Mononuclear cell (primary cell): ENCODE results near the gene VIPR2. TPM values are rescaled to one million over a fixed set of nuclear protein-coding genes. Genes with fewer than 3 reads are reported as not detected.

Source experiments
- H3K27me3 ChIP-seq: 2 replicates; pipeline ENCODE4 v1.6.0; 2011; ENCODE audit warnings: low read length, control low read depth; ENCODE audit not compliant: insufficient read depth
- H3K4me1 ChIP-seq: 2 replicates; pipeline ENCODE4 v1.5.1; 2011; ENCODE audit warnings: mild to moderate bottlenecking, low read length, control low read depth; ENCODE audit not compliant: insufficient read depth
- H3K4me3 ChIP-seq: 2 replicates; pipeline ENCODE4 v1.5.1; 2011; ENCODE audit warnings: mild to moderate bottlenecking, low read length, moderate library complexity
- H3K9me3 ChIP-seq: 2 replicates; pipeline ENCODE4 v1.5.1; 2011; ENCODE audit warnings: low read depth, mild to moderate bottlenecking, control low read depth, low read length
- total RNA-seq: library from RNA; depleted of rRNA; stranded (reverse); fragments of >200 nt; gene quantifications from one replicate; pipeline ENCODE4 v1.2.3, GENCODE V29; 2012

The VIPR2 gene
- total RNA-seq, 1 donor: 0.31 TPM

- Histone ChIP-seq H3K9me3 (no peaks in the 10 kb centered on the region), H3K4me1 (no peaks in the 10 kb centered on the region), H3K27me3 (no peaks in the 10 kb centered on the region), H3K4me3 (no peak overlapping the region)
These were observed 22.4 kb downstream of the VIPR2 start for GRCh38 chr7:159122276-159122675.

GRCh38 chr7:159121476-159121875, 23.2 kb downstream of the VIPR2 start:
- Histone ChIP-seq H3K4me3 (no peak overlapping the region), H3K27me3 (no peaks in the 10 kb centered on the region), H3K9me3 (no peaks in the 10 kb centered on the region), H3K4me1 (no peaks in the 10 kb centered on the region)

DNA sequence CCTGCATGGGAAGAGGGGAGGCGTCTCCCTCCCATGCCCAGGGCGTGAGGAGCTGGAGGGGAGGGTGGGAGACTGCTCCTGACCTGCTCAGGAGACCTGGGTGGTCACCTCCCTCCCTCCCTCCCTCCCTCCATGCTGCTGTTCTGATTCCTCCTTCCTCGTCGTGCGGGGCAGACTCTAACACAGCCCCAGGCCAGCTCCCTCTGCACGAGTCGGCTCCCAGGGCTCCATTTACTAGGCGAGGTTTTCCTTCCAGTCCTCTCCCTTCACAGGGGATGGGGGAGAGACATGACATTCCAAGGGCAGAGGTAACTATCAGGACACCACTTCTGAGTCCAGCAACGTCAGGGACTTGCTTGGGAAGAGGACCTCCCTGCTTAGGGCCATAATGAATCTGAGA, 23.6 kb downstream of the VIPR2 start:
- Histone ChIP-seq H3K9me3 (no peaks in the 10 kb centered on the region), H3K27me3 (no peaks in the 10 kb centered on the region), H3K4me1 (no peaks in the 10 kb centered on the region), H3K4me3 (no peak overlapping the region)

- Histone ChIP-seq H3K4me1 (no peaks in the 10 kb centered on the region), H3K27me3 (no peaks in the 10 kb centered on the region), H3K9me3 (no peaks in the 10 kb centered on the region), H3K4me3 (no peak overlapping the region)
These were observed 24.1 kb downstream of the VIPR2 start for GRCh38 chr7:159120540-159120919.

DNA sequence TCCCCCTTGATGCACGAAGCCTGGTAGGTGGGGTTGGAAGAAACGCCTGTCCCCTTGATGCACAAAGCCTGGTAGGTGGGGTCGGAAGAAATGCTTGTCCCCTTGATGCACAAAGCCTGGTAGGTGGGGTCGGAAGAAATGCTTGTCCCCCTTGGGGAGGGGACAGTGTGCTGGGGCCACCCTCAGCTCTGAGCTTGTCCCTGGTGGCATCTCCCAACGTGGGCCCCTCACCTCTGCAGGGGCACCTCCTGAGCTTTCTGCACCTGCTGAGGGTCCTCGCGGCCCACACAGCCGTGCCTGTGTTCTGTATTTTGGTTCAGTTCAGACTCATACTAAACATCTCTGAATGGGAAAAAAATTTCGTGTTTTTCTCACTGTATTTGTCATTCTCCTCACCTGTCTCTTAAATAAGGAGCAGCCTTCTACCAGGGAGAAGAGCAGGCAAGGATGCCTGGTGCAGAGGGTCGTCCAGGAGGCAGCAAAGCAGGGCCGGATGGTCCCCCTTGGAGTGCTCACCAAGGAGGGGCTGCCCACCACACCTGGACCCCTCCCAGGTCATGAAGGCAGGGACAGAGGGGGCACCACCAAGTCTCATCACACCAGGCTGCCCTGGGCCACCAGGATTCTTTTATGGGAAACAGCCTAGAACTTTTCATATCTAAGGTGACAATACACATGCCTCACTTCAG, 24.7 kb downstream of the VIPR2 start:
- Histone ChIP-seq H3K27me3 (no peaks in the 10 kb centered on the region), H3K4me1 (no peaks in the 10 kb centered on the region), H3K9me3 (no peaks in the 10 kb centered on the region), H3K4me3 (no peak overlapping the region)

DNA sequence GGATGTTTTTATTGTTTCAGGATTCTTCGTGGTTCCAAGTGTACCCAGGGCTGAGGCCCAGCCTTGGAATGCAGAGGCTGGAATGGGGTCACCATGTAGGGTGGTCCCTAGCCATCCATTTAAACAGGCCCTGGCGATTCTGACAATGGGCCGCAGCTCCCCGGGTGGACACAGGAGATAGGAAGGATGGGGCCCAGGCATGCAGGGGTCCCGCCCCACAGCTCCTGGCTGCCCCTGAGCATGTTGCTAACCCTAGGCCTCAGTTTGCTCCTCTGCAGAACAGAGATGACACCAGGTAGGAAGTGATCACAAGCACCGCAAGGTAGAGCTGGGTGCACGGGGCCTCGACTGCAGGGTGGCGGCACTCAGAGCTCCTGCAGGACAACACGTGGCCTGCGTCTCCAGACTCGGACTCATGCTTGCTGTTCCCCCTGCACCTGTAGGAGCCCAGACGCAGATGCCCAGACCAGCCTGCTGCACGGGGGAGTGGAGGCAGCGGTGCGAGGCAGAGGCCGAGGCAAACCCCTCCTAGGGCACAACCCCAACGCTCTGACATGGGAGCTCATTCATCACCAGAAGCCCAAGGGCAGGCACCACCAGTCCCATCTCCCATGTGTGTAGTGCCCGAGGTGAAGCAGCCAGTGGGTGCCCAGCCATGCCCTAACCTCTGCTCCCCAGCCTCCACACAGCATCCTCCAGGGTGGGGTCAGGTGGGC, 25.5 kb downstream of the VIPR2 start:
- Histone ChIP-seq H3K27me3 (no peaks in the 10 kb centered on the region), H3K4me1 (no peaks in the 10 kb centered on the region), H3K9me3 (no peaks in the 10 kb centered on the region), H3K4me3 (no peak overlapping the region)

- Histone ChIP-seq H3K4me3 (no peak overlapping the region), H3K4me1 (no peaks in the 10 kb centered on the region), H3K27me3 (no peaks in the 10 kb centered on the region), H3K9me3 (no peaks in the 10 kb centered on the region)
These were observed 26.0 kb downstream of the VIPR2 start for GRCh38 chr7:159118623-159119022.

DNA sequence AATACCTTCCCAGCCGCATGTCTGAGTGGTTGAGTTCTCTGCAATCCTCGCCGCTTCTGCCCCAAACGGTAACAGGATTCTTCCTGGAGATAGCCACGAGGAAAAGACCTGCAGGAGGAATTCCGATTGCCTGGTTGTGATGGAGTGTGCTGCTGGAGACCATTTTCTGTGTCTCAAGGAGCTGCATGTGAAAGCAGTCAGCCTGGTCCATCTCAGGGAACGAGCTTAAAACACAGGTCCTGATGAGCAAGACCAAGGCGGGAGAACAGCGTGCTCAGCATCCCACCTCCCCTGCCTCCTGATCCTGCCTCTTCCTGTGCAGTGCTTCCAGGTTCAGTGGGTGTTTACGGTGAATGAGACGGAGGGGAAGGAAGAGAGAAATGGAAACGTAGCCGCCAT, 26.5 kb downstream of the VIPR2 start:
- Histone ChIP-seq H3K27me3 (no peaks in the 10 kb centered on the region), H3K9me3 (no peaks in the 10 kb centered on the region), H3K4me3 (no peak overlapping the region), H3K4me1 (no peaks in the 10 kb centered on the region)

GRCh38 chr7:159117366-159118196, 27.1 kb downstream of the VIPR2 start:
- H3K4me3 ChIP-seq: no peak overlapping the region
- H3K27me3 ChIP-seq: no peaks in the 10 kb centered on the region
- H3K4me1 ChIP-seq: no peaks in the 10 kb centered on the region
- no peaks in the 10 kb centered on the region for H3K9me3 ChIP-seq

DNA sequence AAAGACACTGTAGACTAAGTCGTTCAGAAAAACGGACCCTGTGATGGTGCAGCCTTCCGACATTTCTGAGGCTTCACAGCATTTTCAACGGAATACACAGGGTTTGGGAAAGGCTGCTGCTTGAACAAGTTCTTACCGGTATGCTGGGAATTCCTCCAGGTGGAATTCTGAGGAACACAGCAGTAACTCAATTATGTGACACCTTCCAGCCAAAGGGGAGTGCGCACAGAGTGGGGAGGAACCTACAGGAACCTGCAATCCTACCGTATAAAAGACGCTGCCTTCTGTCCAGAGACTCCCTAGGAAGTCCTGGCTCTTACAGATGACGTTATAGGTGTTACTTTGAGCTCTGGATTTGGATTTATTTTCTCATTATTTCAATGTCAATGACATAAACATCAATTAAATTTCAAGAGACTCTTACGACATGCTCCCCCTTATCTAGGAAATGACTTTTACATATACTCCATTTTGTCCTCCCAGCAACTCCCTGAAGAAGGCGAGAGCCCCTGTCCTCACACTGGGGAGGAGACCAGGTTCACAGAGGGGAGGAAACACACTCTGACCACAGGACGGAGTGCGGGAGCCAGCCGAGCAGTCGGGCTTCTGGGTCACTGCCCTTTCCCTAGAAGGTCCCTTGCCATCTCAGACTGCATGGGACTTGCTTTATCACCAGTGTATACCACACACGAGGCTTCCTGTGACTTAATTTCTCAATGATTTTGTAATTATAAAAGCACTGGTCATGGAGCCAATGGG, 27.9 kb downstream of the VIPR2 start:
- no peaks in the 10 kb centered on the region for H3K9me3 ChIP-seq
- no peak overlapping the region for H3K4me3 ChIP-seq
- H3K4me1 ChIP-seq: no peaks in the 10 kb centered on the region
- no peaks in the 10 kb centered on the region for H3K27me3 ChIP-seq

- H3K27me3 ChIP-seq: no peaks in the 10 kb centered on the region
- H3K9me3 ChIP-seq: no peaks in the 10 kb centered on the region
- H3K4me1 ChIP-seq: no peaks in the 10 kb centered on the region
- no peak overlapping the region for H3K4me3 ChIP-seq
These were observed 28.8 kb downstream of the VIPR2 start for GRCh38 chr7:159115601-159116501.

DNA sequence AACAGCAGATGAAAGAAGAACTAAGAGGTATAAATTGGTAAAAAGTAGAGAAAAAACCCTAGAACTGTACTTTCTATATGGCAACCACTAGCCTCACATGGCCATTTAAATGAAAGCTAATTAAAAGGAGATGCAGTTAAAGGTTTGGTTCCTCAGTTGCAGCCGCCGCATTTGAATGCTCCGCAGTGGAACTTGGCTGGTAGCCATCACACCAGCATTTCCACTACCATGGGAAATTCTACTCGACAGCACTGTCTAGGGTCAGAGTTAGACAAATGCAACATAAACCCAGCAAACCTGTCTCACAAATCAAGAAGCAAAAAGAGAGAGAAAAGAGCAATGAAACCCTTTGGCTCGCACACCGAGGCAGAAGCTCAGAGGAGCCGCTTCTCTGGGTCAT, 29.7 kb downstream of the VIPR2 start:
- H3K4me3 ChIP-seq: no peak overlapping the region
- no peaks in the 10 kb centered on the region for H3K27me3 ChIP-seq
- no peaks in the 10 kb centered on the region for H3K9me3 ChIP-seq
- no peaks in the 10 kb centered on the region for H3K4me1 ChIP-seq

GRCh38 chr7:159114096-159114495, 30.6 kb downstream of the VIPR2 start:
- Histone ChIP-seq H3K4me3 (no peak overlapping the region), H3K9me3 (no peaks in the 10 kb centered on the region), H3K4me1 (no peaks in the 10 kb centered on the region), H3K27me3 (no peaks in the 10 kb centered on the region)

DNA sequence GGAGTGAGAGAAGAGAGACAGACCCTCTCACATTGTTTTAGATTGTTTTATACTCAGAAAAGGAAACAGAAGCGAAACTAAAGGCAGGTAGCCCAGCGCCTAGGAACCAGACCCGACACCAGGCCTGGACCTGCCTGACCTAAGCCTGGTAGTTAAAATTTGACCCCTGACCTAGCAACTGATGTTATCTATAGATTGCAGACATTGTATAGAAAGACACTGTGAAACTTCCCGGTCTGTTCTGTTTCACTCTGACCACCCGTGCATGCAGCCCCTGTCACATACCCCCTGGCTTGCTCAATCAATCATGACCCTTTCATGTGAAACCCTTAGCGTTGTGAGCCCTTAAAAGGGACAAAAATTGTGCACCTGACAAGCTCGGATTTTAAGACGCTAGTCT, 31.6 kb downstream of the VIPR2 start:
- H3K4me1 ChIP-seq: no peaks in the 10 kb centered on the region
- no peaks in the 10 kb centered on the region for H3K9me3 ChIP-seq
- H3K27me3 ChIP-seq: no peaks in the 10 kb centered on the region
- no peak overlapping the region for H3K4me3 ChIP-seq
